ENCODE data around the gene SWAP70.
"Not testable (repeated sequence)": the region's sequence is repeated elsewhere in the genome, so short reads cannot be mapped to it uniquely, and the experiment has no call there.

The SWAP70 gene

GRCh38 chr11:9738707-9739106, 74.8 kb downstream of the SWAP70 start:
- no peak overlapping the region for H3K27ac ChIP-seq
- TF ChIP-seq, protein P1, sequence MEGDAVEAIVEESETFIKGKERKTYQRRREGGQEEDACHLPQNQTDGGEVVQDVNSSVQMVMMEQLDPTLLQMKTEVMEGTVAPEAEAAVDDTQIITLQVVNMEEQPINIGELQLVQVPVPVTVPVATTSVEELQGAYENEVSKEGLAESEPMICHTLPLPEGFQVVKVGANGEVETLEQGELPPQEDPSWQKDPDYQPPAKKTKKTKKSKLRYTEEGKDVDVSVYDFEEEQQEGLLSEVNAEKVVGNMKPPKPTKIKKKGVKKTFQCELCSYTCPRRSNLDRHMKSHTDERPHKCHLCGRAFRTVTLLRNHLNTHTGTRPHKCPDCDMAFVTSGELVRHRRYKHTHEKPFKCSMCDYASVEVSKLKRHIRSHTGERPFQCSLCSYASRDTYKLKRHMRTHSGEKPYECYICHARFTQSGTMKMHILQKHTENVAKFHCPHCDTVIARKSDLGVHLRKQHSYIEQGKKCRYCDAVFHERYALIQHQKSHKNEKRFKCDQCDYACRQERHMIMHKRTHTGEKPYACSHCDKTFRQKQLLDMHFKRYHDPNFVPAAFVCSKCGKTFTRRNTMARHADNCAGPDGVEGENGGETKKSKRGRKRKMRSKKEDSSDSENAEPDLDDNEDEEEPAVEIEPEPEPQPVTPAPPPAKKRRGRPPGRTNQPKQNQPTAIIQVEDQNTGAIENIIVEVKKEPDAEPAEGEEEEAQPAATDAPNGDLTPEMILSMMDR (conservative IDR thresholded peaks at IDR 0.05): no peak

GRCh38 chr11:9739123-9739900, 75.4 kb downstream of the SWAP70 start:
- TF ChIP-seq, protein P1 (conservative IDR thresholded peaks at IDR 0.05): no peak
- peak overlapping the region; percentile 66 for H3K27ac ChIP-seq

DNA sequence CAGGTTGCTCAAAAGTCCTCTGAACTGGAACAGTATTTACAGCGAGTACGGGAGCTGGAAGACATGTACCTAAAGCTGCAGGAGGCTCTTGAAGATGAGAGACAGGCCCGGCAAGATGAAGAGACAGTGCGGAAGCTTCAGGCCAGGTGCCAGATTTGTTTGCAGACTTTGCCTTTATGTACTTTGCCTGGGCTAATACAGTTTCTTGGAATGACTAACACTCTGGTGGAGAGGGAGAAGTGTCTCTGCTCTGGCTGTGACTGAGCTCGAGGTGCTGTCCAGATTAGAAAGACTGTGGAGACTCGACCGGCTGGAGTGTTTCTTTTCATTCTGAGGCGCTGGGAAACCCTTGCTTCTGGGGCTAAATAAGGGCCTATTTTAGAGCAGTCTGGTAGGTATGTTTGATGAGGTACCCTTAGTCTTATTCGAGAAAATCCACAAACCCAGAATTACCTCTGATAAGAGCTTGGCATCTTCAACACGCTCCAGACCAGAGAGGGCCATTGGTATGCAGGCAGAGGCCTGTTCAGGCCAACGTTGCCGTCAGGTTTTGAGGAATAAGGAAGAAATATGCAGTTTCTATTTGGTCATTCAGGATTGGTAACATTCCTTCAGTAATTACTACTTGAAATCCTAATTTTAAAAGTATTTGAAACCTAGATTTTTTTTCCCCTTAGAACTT, 76.5 kb downstream of the SWAP70 start:
- peak overlapping the region; percentile 66 for H3K27ac ChIP-seq
- TF ChIP-seq, protein P1 (conservative IDR thresholded peaks at IDR 0.05): no peak

DNA sequence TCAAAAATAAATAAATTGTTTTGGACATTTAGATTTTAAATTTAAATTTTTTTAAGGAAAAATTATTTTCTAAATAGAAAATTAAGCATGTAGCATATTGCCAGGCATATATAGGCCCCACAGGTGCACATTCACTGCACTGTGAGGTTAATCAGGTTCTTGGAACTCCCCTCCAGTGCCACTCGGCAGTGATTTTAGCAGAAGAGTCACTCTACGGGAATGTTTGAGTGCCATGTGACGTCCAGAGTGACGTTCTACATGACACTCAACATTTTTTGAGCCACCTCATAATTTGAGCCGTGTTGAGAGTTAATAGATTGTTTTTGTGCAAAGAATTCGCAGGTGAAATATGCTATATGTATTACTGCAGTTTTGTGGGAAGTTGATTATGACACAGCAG, 77.4 kb downstream of the SWAP70 start:
- peak overlapping the region; percentile 66 for H3K27ac ChIP-seq
- TF ChIP-seq, protein P1 (conservative IDR thresholded peaks at IDR 0.05): no peak

- not testable (repeated sequence) for H3K27ac ChIP-seq
Measured at GRCh38 chr11:9743512-9743911, 79.6 kb downstream of the SWAP70 start.

DNA sequence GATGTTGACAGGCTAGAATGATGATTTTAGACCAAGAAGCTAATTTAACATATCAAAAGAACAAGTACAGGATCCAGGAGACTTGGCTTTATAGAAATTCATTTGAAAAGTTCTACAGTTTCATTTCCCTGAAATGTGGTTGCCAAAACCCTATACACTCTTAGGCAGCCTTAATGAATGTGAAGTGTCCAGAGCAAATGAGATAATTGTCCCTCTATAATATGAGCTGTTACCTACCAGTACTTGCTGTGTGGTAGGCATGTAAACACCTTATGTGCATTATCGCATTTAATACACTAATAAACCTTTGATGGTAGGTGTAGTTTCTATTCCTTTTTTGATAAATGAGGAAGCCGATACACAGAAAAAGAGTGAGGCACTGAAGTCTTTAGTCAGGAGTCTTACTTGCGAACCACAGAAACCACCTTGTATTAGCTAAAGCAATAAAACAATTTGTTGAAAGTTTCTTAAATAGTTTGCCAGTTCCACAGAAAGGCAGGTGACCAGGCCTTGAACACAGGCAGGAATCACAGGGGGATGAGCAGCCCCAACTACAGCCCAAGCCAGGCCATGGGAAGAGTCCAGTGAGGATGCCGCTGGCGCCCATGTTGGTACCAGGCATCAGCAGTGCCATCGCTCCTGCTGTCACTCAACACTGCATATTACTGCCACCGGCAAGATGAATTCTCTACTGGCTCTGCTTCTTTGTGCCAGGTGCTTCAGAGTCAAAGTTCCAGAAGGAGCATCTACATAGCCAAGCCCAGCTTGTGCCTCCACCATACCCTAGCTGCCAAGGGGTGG, 81.7 kb downstream of the SWAP70 start:
- TF ChIP-seq, protein P1 (conservative IDR thresholded peaks at IDR 0.05): no peak
- H3K27ac ChIP-seq: no peak overlapping the region

DNA sequence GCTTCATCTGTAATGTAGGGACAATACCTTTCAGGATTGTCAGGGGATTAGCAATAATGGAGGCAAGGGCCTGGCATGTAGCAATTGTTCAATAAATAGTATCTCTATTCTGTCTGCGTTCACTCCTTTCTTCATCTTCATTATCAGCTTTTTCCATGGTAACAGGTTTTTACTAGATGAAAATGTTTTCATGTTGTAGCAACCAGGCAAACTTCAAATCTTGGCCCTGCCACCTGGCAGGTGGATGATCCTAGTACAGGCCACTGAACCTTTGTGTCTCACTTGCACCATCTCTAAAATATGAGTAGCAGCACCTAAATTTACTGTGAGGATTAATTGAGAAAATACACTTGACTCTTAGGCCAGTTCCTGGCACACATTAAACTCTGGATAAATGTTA, 83.4 kb downstream of the SWAP70 start:
- H3K27ac ChIP-seq: no peak overlapping the region
- TF ChIP-seq, protein P1 (conservative IDR thresholded peaks at IDR 0.05): no peak

All from VCaP (cell line).